SK-N-SH treated with all-trans-retinoic acid at 6 μM for 48 hours (cell line): ENCODE results near the gene TMA7.

ENCODE experiments used
- ARNTL ChIP-seq: fragments of 450-650 bp; formaldehyde crosslinking; IDR thresholded peaks from 2 replicates; pipeline ENCODE4 v1.5.0; 2020; ENCODE audit warnings: low read depth, mild to moderate bottlenecking, moderate library complexity, borderline replicate concordance
- POU6F1 ChIP-seq: fragments of 250-450 bp; sonication (Bioruptor Pico); IDR thresholded peaks from 2 replicates; pipeline ENCODE4 v1.8.0; 2021; ENCODE audit warnings: low read depth, mild to moderate bottlenecking, moderate library complexity, borderline replicate concordance
- RARB ChIP-seq: fragments of 250-450 bp; sonication (Bioruptor Pico); IDR thresholded peaks from 2 replicates; pipeline ENCODE4 v1.8.0; 2021; ENCODE audit warnings: mild to moderate bottlenecking, moderate library complexity
- TCF4 ChIP-seq: fragments of 250-450 bp; sonication (Bioruptor Pico); IDR thresholded peaks from 2 replicates; pipeline ENCODE4 v1.8.0; 2021; ENCODE audit warnings: mild to moderate bottlenecking, moderate library complexity, borderline replicate concordance
- ZFP3 ChIP-seq: fragments of 250-450 bp; sonication (Bioruptor Pico); IDR thresholded peaks from 2 replicates; pipeline ENCODE4 v1.5.0; 2020; ENCODE audit warnings: mild to moderate bottlenecking, moderate library complexity
- ZNF8 ChIP-seq: fragments of 450-650 bp; formaldehyde crosslinking; IDR thresholded peaks from 2 replicates; pipeline ENCODE4 v1.5.0; 2020; ENCODE audit warnings: mild to moderate bottlenecking, moderate library complexity
- TF ChIP-seq, protein P1 (sequence below): fragments of 250-450 bp; sonication (Bioruptor Pico); IDR thresholded peaks from 2 replicates; pipeline ENCODE4 v1.8.0; 2020; ENCODE audit warnings: mild to moderate bottlenecking, moderate library complexity, borderline replicate concordance
- TF ChIP-seq, protein P2 (sequence below): fragments of 250-450 bp; sonication (Bioruptor Pico); IDR thresholded peaks from 2 replicates; pipeline ENCODE4 v1.5.1; 2020; ENCODE audit warnings: low read depth, mild to moderate bottlenecking, moderate library complexity

GRCh38 chr3:48418140-48418539 is 21.9 kb upstream of the TMA7 start:
- TF ChIP-seq RARB = no peak
- TF ChIP-seq ZFP3 (CRISPR knock-in tag) = no peak
- TF ChIP-seq, protein P1, sequence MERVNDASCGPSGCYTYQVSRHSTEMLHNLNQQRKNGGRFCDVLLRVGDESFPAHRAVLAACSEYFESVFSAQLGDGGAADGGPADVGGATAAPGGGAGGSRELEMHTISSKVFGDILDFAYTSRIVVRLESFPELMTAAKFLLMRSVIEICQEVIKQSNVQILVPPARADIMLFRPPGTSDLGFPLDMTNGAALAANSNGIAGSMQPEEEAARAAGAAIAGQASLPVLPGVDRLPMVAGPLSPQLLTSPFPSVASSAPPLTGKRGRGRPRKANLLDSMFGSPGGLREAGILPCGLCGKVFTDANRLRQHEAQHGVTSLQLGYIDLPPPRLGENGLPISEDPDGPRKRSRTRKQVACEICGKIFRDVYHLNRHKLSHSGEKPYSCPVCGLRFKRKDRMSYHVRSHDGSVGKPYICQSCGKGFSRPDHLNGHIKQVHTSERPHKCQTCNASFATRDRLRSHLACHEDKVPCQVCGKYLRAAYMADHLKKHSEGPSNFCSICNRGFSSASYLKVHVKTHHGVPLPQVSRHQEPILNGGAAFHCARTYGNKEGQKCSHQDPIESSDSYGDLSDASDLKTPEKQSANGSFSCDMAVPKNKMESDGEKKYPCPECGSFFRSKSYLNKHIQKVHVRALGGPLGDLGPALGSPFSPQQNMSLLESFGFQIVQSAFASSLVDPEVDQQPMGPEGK (CRISPR knock-in tag) = no peak
- no peak for TF ChIP-seq ARNTL
- TF ChIP-seq, protein P2, sequence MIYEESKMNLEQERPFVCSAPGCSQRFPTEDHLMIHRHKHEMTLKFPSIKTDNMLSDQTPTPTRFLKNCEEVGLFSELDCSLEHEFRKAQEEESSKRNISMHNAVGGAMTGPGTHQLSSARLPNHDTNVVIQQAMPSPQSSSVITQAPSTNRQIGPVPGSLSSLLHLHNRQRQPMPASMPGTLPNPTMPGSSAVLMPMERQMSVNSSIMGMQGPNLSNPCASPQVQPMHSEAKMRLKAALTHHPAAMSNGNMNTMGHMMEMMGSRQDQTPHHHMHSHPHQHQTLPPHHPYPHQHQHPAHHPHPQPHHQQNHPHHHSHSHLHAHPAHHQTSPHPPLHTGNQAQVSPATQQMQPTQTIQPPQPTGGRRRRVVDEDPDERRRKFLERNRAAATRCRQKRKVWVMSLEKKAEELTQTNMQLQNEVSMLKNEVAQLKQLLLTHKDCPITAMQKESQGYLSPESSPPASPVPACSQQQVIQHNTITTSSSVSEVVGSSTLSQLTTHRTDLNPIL = no peak
- TF ChIP-seq TCF4 (CRISPR knock-in tag) = no peak
- TF ChIP-seq ZNF8 (CRISPR knock-in tag) = no peak
- TF ChIP-seq POU6F1 (CRISPR knock-in tag) = no peak
